Measurements from ENCODE around the gene TEP1. TPM values are rescaled to one million over a fixed set of nuclear protein-coding genes. Genes with fewer than 3 reads are reported as not detected.

Gene TEP1
- total RNA-seq, 4 donors from 2014 or later: 91.6 to 138 (median 110) TPM

- peak overlapping the region in 2 of 4 donors; percentile 41 to 44 for H3K4me3 ChIP-seq
- H3K27me3 ChIP-seq: no peaks in the 10 kb centered on the region
- DNase-seq: no peak
- H3K4me1 ChIP-seq: peaks cover 3 to 19% (median 11%) of the 10 kb centered on the region in 4 donors
- peak overlapping the region; percentile 47 to 86 (median 72) for H3K27ac ChIP-seq
- no peaks in the 10 kb centered on the region for H3K9me3 ChIP-seq
- TF ChIP-seq POLR2A (IDR thresholded peaks at IDR 0.05): no peak
- no peak for TF ChIP-seq CTCF (IDR thresholded peaks at IDR 0.05)
- H3K36me3 ChIP-seq: no peaks in the 10 kb centered on the region
Observed at GRCh38 chr14:20427231-20428009, 14.1 kb upstream of the TEP1 start.

- H3K9me3 ChIP-seq: no peaks in the 10 kb centered on the region
- peaks cover 3 to 19% (median 9%) of the 10 kb centered on the region in 4 donors for H3K4me1 ChIP-seq
- TF ChIP-seq POLR2A (IDR thresholded peaks at IDR 0.05) (peak in 1 of 2 donors; percentile 9), CTCF (IDR thresholded peaks at IDR 0.05) (no peak)
- no peak for DNase-seq
- H3K4me3 ChIP-seq: no peak overlapping the region
- peak overlapping the region in 1 of 4 donors; percentile 62 for H3K27ac ChIP-seq
- no peaks in the 10 kb centered on the region for H3K36me3 ChIP-seq
- H3K27me3 ChIP-seq: no peaks in the 10 kb centered on the region
Observed at GRCh38 chr14:20424851-20425250, 11.6 kb upstream of the TEP1 start.

- DNase-seq: no peak
- Histone ChIP-seq H3K36me3 (no peaks in the 10 kb centered on the region), H3K4me3 (no peak overlapping the region), H3K27ac (no peak overlapping the region), H3K9me3 (no peaks in the 10 kb centered on the region), H3K4me1 (peaks cover 0 to 12% (median 2%) of the 10 kb centered on the region in 4 donors), H3K27me3 (no peaks in the 10 kb centered on the region)
- TF ChIP-seq CTCF (IDR thresholded peaks at IDR 0.05): no peak
- no peak for TF ChIP-seq POLR2A (IDR thresholded peaks at IDR 0.05)
Observed at GRCh38 chr14:20422886-20423285, 9.6 kb upstream of the TEP1 start.

DNA sequence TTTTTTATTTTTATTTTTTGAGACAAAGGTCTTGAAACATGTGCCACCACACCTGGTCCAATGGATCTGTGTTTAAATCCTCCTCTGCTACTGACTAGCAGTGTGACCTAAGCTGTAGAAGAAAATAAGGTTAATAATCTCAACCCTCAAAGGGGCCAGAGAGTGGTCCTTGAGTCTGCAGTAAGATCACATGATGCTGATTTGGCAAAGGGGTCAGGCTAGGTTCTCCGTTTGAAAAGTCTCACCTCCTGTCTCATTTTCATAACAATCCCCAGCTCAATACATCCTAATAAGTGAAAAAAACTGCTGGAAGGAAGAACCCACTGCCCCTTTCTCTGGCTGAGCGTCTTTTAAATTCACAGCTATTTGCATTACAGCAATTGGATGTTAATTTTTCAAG is 8.0 kb upstream of the TEP1 start:
- DNase-seq: no peak
- H3K27ac ChIP-seq: no peak overlapping the region
- H3K9me3 ChIP-seq: no peaks in the 10 kb centered on the region
- H3K36me3 ChIP-seq: no peaks in the 10 kb centered on the region
- no peak for TF ChIP-seq CTCF (IDR thresholded peaks at IDR 0.05)
- no peak for TF ChIP-seq POLR2A (IDR thresholded peaks at IDR 0.05)
- H3K4me1 ChIP-seq: peaks cover 0 to 24% (median 2%) of the 10 kb centered on the region in 4 donors
- no peak overlapping the region for H3K4me3 ChIP-seq
- H3K27me3 ChIP-seq: no peaks in the 10 kb centered on the region

- Histone ChIP-seq H3K4me1 (peaks cover 0 to 42% (median 8%) of the 10 kb centered on the region in 4 donors), H3K4me3 (no peak overlapping the region), H3K27ac (peak overlapping the region in 3 of 4 donors; percentile 47 to 86 (median 84)), H3K9me3 (no peaks in the 10 kb centered on the region), H3K36me3 (no peaks in the 10 kb centered on the region), H3K27me3 (no peaks in the 10 kb centered on the region)
- DNase-seq: no peak
- peak in 2 of 6 experiments; percentile 18 to 25 for TF ChIP-seq CTCF (IDR thresholded peaks at IDR 0.05)
- no peak for TF ChIP-seq POLR2A (IDR thresholded peaks at IDR 0.05)
Observed at GRCh38 chr14:20419419-20419818, 6.1 kb upstream of the TEP1 start.

Measured in Peyer's patch (tissue), 4 donors.